Calu3 (cell line): ENCODE data around the gene CHST15. TPM values are rescaled to one million over a fixed set of nuclear protein-coding genes. Genes with fewer than 3 reads are reported as not detected.

Experiments used
- BruUV-seq: library from RNA; stranded (reverse); fragments of 400-500 nt; replicated peaks from 2 replicates; lab custom pipeline; 2021; lab: Mats Ljungman, UMichigan
- CTCF ChIA-PET: fragments of 300-600 bp; sonication (Branson Sonifier 250); formaldehyde crosslinking; loops from one replicate; lab custom pipeline; 2022; ENCODE audit warnings: antibody characterized with exemption; lab: Charles Lee
- DNase-seq: peaks from one replicate; pipeline ENCODE4 v3.0.0; 2022
- H3K27ac Mint-ChIP-seq: one replicate; pipeline ENCODE4 v1.8.0; 2022; ENCODE audit warnings: mixed read lengths; ENCODE audit not compliant: unreplicated experiment
- H3K27me3 Mint-ChIP-seq: one replicate; pipeline ENCODE4 v1.8.0; 2022; ENCODE audit warnings: mixed read lengths; ENCODE audit not compliant: unreplicated experiment
- H3K36me3 Mint-ChIP-seq: one replicate; pipeline ENCODE4 v1.8.0; 2022; ENCODE audit warnings: mild to moderate bottlenecking, moderate library complexity, mixed read lengths; ENCODE audit not compliant: insufficient read depth, unreplicated experiment
- H3K4me1 Mint-ChIP-seq: one replicate; pipeline ENCODE4 v1.8.0; 2022; ENCODE audit warnings: mild to moderate bottlenecking, low read depth, mixed read lengths; ENCODE audit not compliant: unreplicated experiment
- H3K4me3 Mint-ChIP-seq: one replicate; pipeline ENCODE4 v1.8.0; 2022; ENCODE audit warnings: mild to moderate bottlenecking, low read depth, moderate library complexity, mixed read lengths; ENCODE audit not compliant: unreplicated experiment
- H3K9me3 Mint-ChIP-seq: one replicate; pipeline ENCODE4 v1.8.0; 2022; ENCODE audit warnings: low read depth, mixed read lengths; ENCODE audit not compliant: unreplicated experiment
- CTCF ChIP-seq: fragments of 200-600 bp; IDR thresholded peaks from one replicate; pipeline ENCODE4 v1.8.0; 2022; ENCODE audit warnings: antibody characterized with exemption; ENCODE audit not compliant: unreplicated experiment
- intact Hi-C: fragments of 100-400 bp; cut with micrococcal nuclease; formaldehyde crosslinking; loops from one replicate; pipeline ENCODE4 v1.10.0; 2022; ENCODE audit not compliant: unreplicated experiment
- total RNA-seq: library from RNA; stranded (reverse); gene quantifications from 2 replicates; pipeline ENCODE4 v1.2.3, GENCODE V29; 2022

The CHST15 gene
- total RNA-seq, 1 experiment from 2014 or later: 19.3 TPM

- Mint-ChIP-seq H3K9me3 (peaks cover 7% of the 10 kb centered on the region), H3K4me3 (no peak overlapping the region), H3K36me3 (peaks cover 14% of the 10 kb centered on the region), H3K27ac (no peak overlapping the region), H3K4me1 (no peaks in the 10 kb centered on the region), H3K27me3 (no peaks in the 10 kb centered on the region)
- intact Hi-C loops: no loop called here
- CTCF ChIA-PET: no interaction called here
- no TSS peak for BruUV-seq
- no peak for DNase-seq
- TF ChIP-seq CTCF: no peak
These were observed 80.4 kb downstream of the CHST15 start for GRCh38 chr10:124012991-124013390.

GRCh38 chr10:124012583-124012982 is 80.8 kb downstream of the CHST15 start:
- TF ChIP-seq CTCF: no peak
- Mint-ChIP-seq H3K4me1 (no peaks in the 10 kb centered on the region), H3K27me3 (no peaks in the 10 kb centered on the region), H3K4me3 (no peak overlapping the region), H3K9me3 (peaks cover 7% of the 10 kb centered on the region), H3K36me3 (peaks cover 14% of the 10 kb centered on the region), H3K27ac (no peak overlapping the region)
- DNase-seq: no peak
- no TSS peak for BruUV-seq
- intact Hi-C loops: no loop called here
- CTCF ChIA-PET: no interaction called here

GRCh38 chr10:124012066-124012465 is 81.3 kb downstream of the CHST15 start:
- no peak overlapping the region for H3K27ac Mint-ChIP-seq
- H3K36me3 Mint-ChIP-seq: peaks cover 14% of the 10 kb centered on the region
- no peaks in the 10 kb centered on the region for H3K4me1 Mint-ChIP-seq
- no peak overlapping the region for H3K4me3 Mint-ChIP-seq
- BruUV-seq: no TSS peak
- intact Hi-C loops: no loop called here
- no peak for TF ChIP-seq CTCF
- DNase-seq: no peak
- H3K27me3 Mint-ChIP-seq: no peaks in the 10 kb centered on the region
- CTCF ChIA-PET: no interaction called here
- H3K9me3 Mint-ChIP-seq: peaks cover 7% of the 10 kb centered on the region

DNA sequence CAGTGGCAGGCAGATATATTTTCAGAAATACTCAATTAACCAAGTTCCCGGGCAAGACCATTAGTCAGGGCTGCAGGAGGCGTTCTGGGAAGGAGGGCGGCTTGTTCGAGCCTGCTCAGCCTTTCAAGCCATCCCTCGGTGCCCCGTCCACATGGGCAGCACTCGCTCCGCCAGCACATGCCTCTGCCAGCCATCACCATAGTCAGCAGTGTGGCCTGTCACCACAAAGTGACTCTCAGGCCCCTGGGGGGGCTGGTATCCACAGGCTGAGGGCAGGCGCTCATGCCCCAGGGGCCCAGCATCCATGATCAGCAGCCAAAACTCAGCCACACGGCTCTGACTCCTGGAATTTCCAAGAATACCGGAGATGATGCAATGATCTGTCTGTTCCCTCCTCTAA is 81.9 kb downstream of the CHST15 start:
- Mint-ChIP-seq H3K9me3 (peaks cover 7% of the 10 kb centered on the region), H3K36me3 (peaks cover 14% of the 10 kb centered on the region), H3K4me3 (no peak overlapping the region), H3K27ac (no peak overlapping the region), H3K27me3 (no peaks in the 10 kb centered on the region), H3K4me1 (no peaks in the 10 kb centered on the region)
- CTCF ChIA-PET: no interaction called here
- no peak for TF ChIP-seq CTCF
- DNase-seq: no peak
- intact Hi-C loops: no loop called here
- no TSS peak for BruUV-seq
